ENCODE results near the gene SLF2.

DNA sequence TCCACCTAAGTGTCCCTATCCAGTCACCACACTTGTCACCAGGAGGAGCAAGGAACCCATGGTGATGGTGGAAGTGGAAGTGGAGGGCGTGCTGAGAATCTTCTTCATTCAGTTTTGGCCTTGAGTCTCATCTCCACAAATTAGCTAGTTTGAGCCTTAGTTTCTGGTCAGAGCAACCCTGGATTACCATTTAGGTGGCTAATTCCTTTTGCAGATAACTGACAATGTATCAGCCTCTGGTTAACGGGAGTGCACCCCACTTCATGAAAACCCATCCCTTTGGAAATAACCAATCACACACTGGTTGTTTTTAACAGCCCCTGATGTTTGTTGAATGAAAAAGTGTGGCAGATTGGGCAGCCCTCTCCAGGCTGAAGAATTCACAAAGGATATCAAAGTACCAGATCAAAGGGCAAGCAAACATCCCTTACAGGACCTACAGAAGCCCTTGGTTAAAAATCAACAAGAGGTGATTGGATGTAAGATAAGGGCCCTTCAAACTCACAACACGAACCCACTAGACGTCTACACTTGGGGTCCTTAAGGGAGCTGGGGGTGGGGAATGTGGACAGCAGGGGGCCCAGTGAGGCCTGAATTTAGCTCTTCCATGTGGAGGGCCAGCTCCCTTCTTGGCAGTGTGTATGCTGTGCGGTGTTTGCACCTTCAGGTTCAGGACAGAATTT is 37.1 kb upstream of the SLF2 start:
- TF ChIP-seq, protein P1, sequence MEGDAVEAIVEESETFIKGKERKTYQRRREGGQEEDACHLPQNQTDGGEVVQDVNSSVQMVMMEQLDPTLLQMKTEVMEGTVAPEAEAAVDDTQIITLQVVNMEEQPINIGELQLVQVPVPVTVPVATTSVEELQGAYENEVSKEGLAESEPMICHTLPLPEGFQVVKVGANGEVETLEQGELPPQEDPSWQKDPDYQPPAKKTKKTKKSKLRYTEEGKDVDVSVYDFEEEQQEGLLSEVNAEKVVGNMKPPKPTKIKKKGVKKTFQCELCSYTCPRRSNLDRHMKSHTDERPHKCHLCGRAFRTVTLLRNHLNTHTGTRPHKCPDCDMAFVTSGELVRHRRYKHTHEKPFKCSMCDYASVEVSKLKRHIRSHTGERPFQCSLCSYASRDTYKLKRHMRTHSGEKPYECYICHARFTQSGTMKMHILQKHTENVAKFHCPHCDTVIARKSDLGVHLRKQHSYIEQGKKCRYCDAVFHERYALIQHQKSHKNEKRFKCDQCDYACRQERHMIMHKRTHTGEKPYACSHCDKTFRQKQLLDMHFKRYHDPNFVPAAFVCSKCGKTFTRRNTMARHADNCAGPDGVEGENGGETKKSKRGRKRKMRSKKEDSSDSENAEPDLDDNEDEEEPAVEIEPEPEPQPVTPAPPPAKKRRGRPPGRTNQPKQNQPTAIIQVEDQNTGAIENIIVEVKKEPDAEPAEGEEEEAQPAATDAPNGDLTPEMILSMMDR (IDR thresholded peaks at IDR 0.05): no peak
- TF ChIP-seq POLR2A (IDR thresholded peaks at IDR 0.05) (no peak), POLR2AphosphoS5 (IDR thresholded peaks at IDR 0.05) (no peak)

Measured in stomach (tissue), 4 donors.